ENCODE data around the gene TMOD3.

Gene TMOD3

DNA sequence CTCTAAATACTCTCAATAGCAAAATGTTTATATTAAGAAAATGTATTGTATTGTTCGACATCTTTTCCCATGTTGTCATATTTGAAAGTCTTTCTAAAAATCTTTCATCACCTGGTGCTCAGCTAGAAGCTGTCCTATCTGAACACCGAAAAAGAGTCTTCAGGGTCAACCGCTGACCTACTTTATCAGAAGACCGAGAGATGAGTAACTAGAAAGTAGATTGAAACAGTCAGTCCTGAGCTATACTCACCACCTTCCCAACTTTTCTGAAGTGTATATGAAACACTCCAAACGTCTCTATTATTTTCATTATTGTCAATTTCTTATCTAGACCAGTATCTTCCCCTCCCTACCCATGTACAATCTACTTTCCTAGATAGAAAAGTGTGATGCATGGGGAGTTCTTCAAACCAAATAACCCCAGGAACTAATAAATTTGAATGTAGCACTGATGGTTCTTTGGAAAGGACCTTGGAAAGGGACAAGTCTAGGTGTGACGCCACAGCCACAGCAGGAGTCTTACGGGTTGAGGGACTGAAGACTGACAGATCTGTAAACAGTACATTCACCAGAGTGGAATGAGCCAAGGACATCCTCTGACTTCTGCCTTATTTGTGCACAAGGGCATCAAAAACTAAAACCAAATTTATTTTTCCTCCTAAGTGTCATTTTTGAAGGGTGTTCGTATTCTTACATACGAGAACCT is 58.6 kb downstream of the TMOD3 start:
- Histone ChIP-seq H3K27me3 (ENCODE audit: control insufficient read depth, insufficient read depth, low read length) (no peaks in the 10 kb centered on the region), H3K36me3 (ENCODE audit: insufficient read depth, low read length) (peaks cover 40% of the 10 kb centered on the region), H3K4me1 (ENCODE audit: control insufficient read depth, insufficient read depth, low read length) (peaks cover 25% of the 10 kb centered on the region), H3K4me2 (ENCODE audit: low read length) (no peak overlapping the region), H3K4me3 (ENCODE audit: low read length) (no peak overlapping the region), H3K9ac (ENCODE audit: low read depth, low read length) (no peak overlapping the region), H3K9me3 (replicated peaks; ENCODE audit: low read length) (no peaks in the 10 kb centered on the region)

DNA sequence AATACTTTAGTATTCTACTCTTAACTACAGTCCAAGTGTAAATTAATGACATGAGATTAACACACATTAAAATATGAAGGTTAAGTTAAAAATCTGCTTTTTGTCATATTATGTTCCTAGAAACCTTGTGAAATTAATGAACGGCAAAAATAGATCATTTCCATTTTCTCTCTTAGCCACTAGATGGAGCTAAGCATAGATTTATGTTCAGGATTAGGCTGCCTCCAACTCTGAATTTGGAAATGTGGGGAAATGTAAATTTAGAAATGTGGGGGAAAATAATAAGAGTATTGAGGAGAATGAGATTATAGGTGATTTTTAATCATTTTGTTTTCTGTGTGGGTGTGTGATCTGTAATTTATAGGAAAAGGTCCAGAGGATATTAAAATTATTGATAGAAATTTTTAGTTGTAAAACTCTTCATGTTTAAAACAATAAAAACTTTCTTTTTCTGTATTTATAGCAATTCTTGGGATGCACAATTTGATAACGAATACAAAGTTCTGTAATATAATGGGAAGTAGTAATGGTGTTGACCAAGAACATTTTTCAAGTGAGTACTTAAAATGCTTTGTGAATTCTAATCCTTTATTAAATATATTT is 59.2 kb downstream of the TMOD3 start:
- H3K4me1 ChIP-seq (ENCODE audit: control insufficient read depth, insufficient read depth, low read length), result peaks cover 19% of the 10 kb centered on the region
- no peaks in the 10 kb centered on the region for H3K9me3 ChIP-seq (replicated peaks; ENCODE audit: low read length)
- no peak overlapping the region for H3K4me3 ChIP-seq (ENCODE audit: low read length)
- no peak overlapping the region for H3K4me2 ChIP-seq (ENCODE audit: low read length)
- peaks cover 40% of the 10 kb centered on the region for H3K36me3 ChIP-seq (ENCODE audit: insufficient read depth, low read length)
- H3K9ac ChIP-seq (ENCODE audit: low read depth, low read length), result no peak overlapping the region
- no peaks in the 10 kb centered on the region for H3K27me3 ChIP-seq (ENCODE audit: control insufficient read depth, insufficient read depth, low read length)

- peaks cover 46% of the 10 kb centered on the region for H3K36me3 ChIP-seq (ENCODE audit: insufficient read depth, low read length)
- H3K4me3 ChIP-seq (ENCODE audit: low read length), result no peak overlapping the region
- no peak overlapping the region for H3K9ac ChIP-seq (ENCODE audit: low read depth, low read length)
Measured at GRCh38 chr15:51889486-51889885, 60.0 kb downstream of the TMOD3 start.

GRCh38 chr15:51904421-51904820 is 75.0 kb downstream of the TMOD3 start:
- Histone ChIP-seq H3K9ac (ENCODE audit: low read depth, low read length) (no peak overlapping the region), H3K4me3 (ENCODE audit: low read length) (no peak overlapping the region), H3K9me3 (replicated peaks; ENCODE audit: low read length) (no peaks in the 10 kb centered on the region), H3K36me3 (ENCODE audit: insufficient read depth, low read length) (peaks cover 65% of the 10 kb centered on the region), H3K4me1 (ENCODE audit: control insufficient read depth, insufficient read depth, low read length) (peaks cover 11% of the 10 kb centered on the region), H3K4me2 (ENCODE audit: low read length) (no peak overlapping the region), H3K27me3 (ENCODE audit: control insufficient read depth, insufficient read depth, low read length) (no peaks in the 10 kb centered on the region)

More at GRCh38 chr15:51889486-51889885, 60.0 kb downstream of the TMOD3 start:
- no peak overlapping the region for H3K4me2 ChIP-seq (ENCODE audit: low read length)
- H3K4me1 ChIP-seq (ENCODE audit: control insufficient read depth, insufficient read depth, low read length), result peaks cover 11% of the 10 kb centered on the region
- no peaks in the 10 kb centered on the region for H3K9me3 ChIP-seq (replicated peaks; ENCODE audit: low read length)
- no peaks in the 10 kb centered on the region for H3K27me3 ChIP-seq (ENCODE audit: control insufficient read depth, insufficient read depth, low read length)

- no peaks in the 10 kb centered on the region for H3K27me3 ChIP-seq (ENCODE audit: control insufficient read depth, insufficient read depth, low read length)
- no peak overlapping the region for H3K9ac ChIP-seq (ENCODE audit: low read depth, low read length)
- H3K36me3 ChIP-seq (ENCODE audit: insufficient read depth, low read length), result peaks cover 67% of the 10 kb centered on the region
- H3K4me3 ChIP-seq (ENCODE audit: low read length), result no peak overlapping the region
- no peaks in the 10 kb centered on the region for H3K9me3 ChIP-seq (replicated peaks; ENCODE audit: low read length)
- peaks cover 11% of the 10 kb centered on the region for H3K4me1 ChIP-seq (ENCODE audit: control insufficient read depth, insufficient read depth, low read length)
- H3K4me2 ChIP-seq (ENCODE audit: low read length), result no peak overlapping the region
Measured at GRCh38 chr15:51904931-51905330, 75.5 kb downstream of the TMOD3 start.

GRCh38 chr15:51907136-51907862 is 77.8 kb downstream of the TMOD3 start:
- Histone ChIP-seq H3K27me3 (ENCODE audit: control insufficient read depth, insufficient read depth, low read length) (no peaks in the 10 kb centered on the region), H3K4me2 (ENCODE audit: low read length) (no peak overlapping the region), H3K36me3 (ENCODE audit: insufficient read depth, low read length) (peaks cover 52% of the 10 kb centered on the region), H3K4me3 (ENCODE audit: low read length) (no peak overlapping the region), H3K9me3 (replicated peaks; ENCODE audit: low read length) (no peaks in the 10 kb centered on the region), H3K9ac (ENCODE audit: low read depth, low read length) (no peak overlapping the region), H3K4me1 (ENCODE audit: control insufficient read depth, insufficient read depth, low read length) (peaks cover 11% of the 10 kb centered on the region)

DNA sequence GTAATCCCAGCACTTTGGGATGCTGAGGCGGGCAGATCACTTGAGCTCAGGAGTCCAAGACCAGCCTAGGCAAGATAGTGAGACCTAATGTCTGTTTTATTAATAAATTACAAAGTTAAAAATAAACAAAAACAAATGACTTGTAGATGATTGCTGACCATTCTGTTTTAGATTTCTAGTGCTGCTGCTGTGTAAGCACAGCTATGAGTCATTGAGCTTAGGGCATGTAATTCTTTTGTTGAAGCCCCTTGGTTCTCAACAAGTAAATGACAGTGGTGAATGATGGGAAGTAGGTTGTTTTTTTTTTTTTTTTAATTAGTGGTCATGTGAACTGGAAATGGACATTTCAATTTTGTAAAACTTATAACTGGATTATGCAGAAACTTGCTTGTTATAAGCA is 78.9 kb downstream of the TMOD3 start:
- Histone ChIP-seq H3K4me1 (ENCODE audit: control insufficient read depth, insufficient read depth, low read length) (peaks cover 11% of the 10 kb centered on the region), H3K27me3 (ENCODE audit: control insufficient read depth, insufficient read depth, low read length) (no peaks in the 10 kb centered on the region), H3K4me3 (ENCODE audit: low read length) (no peak overlapping the region), H3K36me3 (ENCODE audit: insufficient read depth, low read length) (peaks cover 54% of the 10 kb centered on the region), H3K4me2 (ENCODE audit: low read length) (no peak overlapping the region), H3K9me3 (replicated peaks; ENCODE audit: low read length) (no peaks in the 10 kb centered on the region), H3K9ac (ENCODE audit: low read depth, low read length) (no peak overlapping the region)

- H3K4me1 ChIP-seq (ENCODE audit: control insufficient read depth, insufficient read depth, low read length), result peaks cover 11% of the 10 kb centered on the region
- peaks cover 51% of the 10 kb centered on the region for H3K36me3 ChIP-seq (ENCODE audit: insufficient read depth, low read length)
- H3K9me3 ChIP-seq (replicated peaks; ENCODE audit: low read length), result no peaks in the 10 kb centered on the region
- no peaks in the 10 kb centered on the region for H3K27me3 ChIP-seq (ENCODE audit: control insufficient read depth, insufficient read depth, low read length)
- H3K9ac ChIP-seq (ENCODE audit: low read depth, low read length), result no peak overlapping the region
- H3K4me2 ChIP-seq (ENCODE audit: low read length), result no peak overlapping the region
- no peak overlapping the region for H3K4me3 ChIP-seq (ENCODE audit: low read length)
Measured at GRCh38 chr15:51909584-51909983, 80.1 kb downstream of the TMOD3 start.

GRCh38 chr15:51912528-51912927 is 83.1 kb downstream of the TMOD3 start:
- peaks cover 43% of the 10 kb centered on the region for H3K36me3 ChIP-seq (ENCODE audit: insufficient read depth, low read length)
- H3K9ac ChIP-seq (ENCODE audit: low read depth, low read length), result no peak overlapping the region
- peaks cover 7% of the 10 kb centered on the region for H3K4me1 ChIP-seq (ENCODE audit: control insufficient read depth, insufficient read depth, low read length)
- no peak overlapping the region for H3K4me3 ChIP-seq (ENCODE audit: low read length)
- no peaks in the 10 kb centered on the region for H3K27me3 ChIP-seq (ENCODE audit: control insufficient read depth, insufficient read depth, low read length)
- no peak overlapping the region for H3K4me2 ChIP-seq (ENCODE audit: low read length)
- H3K9me3 ChIP-seq (replicated peaks; ENCODE audit: low read length), result no peaks in the 10 kb centered on the region

DNA sequence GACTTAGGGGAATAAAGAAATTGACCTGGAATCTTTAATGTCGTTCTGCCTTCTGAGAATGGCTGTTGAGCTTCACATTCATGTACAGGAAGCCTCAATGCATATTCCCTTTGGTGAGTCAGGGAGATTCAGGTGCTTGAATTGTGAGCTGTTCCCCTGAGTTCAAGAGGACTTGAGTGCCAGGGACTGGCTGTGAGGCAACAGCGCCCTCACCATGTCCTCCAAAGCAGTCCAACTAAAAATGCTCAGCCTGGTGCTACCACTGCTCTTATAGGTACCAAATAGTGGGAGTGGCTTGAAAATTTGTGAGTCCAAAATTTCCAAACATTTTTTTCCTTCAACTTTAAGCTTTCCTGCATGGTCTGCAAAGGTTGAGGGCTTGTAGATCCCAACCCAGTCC is 88.0 kb downstream of the TMOD3 start:
- H3K9me3 ChIP-seq (replicated peaks; ENCODE audit: low read length), result no peaks in the 10 kb centered on the region
- no peak overlapping the region for H3K4me2 ChIP-seq (ENCODE audit: low read length)
- H3K4me1 ChIP-seq (ENCODE audit: control insufficient read depth, insufficient read depth, low read length), result no peaks in the 10 kb centered on the region
- no peak overlapping the region for H3K4me3 ChIP-seq (ENCODE audit: low read length)
- peaks cover 53% of the 10 kb centered on the region for H3K36me3 ChIP-seq (ENCODE audit: insufficient read depth, low read length)
- no peaks in the 10 kb centered on the region for H3K27me3 ChIP-seq (ENCODE audit: control insufficient read depth, insufficient read depth, low read length)
- no peak overlapping the region for H3K9ac ChIP-seq (ENCODE audit: low read depth, low read length)

DNA sequence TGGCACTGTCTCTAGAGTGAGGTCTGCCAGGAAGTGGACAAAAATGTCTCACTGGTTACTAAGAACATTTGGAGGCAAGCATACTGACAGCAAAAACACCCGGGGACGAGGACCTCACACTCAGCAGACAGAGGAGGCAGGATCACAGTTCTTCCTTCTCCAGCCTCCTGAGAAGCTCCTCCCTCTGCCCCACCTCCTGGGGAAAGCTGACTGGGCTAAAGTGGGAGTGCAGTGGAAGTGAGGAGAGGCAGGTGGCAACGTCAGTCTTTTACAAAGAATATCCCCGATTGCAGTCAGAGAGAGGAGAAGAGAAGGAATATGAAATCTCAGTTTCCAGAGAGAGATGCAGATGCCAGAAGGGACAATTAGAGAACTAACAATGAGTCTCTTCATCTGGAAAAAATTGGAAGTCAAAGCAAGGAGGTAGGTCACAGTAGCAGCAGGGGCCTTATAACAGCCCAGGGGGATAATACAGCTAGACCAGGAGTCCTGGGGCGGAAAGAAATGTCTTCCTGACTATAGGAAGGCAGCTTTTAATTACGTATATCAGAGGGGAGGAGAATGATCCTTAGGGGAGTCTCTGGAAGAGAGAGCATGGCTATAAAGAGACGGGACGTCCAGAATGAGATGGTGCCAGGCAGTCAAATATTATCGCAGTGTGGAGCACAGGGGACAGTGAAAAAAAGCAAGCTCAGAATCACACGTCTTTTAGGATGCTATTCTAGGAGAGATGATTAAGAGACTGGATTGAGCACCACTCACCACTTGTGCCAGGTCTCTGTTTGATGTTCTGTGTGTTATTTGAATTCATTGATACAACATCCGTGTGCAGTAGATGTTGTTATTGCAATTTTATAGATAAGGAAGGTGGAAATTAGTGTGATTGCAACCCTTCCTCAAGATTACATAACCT is 95.0 kb downstream of the TMOD3 start:
- no peaks in the 10 kb centered on the region for H3K4me1 ChIP-seq (ENCODE audit: control insufficient read depth, insufficient read depth, low read length)
- H3K36me3 ChIP-seq (ENCODE audit: insufficient read depth, low read length), result peaks cover 57% of the 10 kb centered on the region
- H3K4me3 ChIP-seq (ENCODE audit: low read length), result no peak overlapping the region

More for the DNA sequence above, 95.0 kb downstream of the TMOD3 start:
- Histone ChIP-seq H3K27me3 (ENCODE audit: control insufficient read depth, insufficient read depth, low read length) (no peaks in the 10 kb centered on the region), H3K9ac (ENCODE audit: low read depth, low read length) (no peak overlapping the region), H3K9me3 (replicated peaks; ENCODE audit: low read length) (no peaks in the 10 kb centered on the region), H3K4me2 (ENCODE audit: low read length) (no peak overlapping the region)
